HG02571 (cell line): ENCODE results near the gene AHCYL2.
"Not testable (repeated sequence)": the region's sequence is repeated elsewhere in the genome, so short reads cannot be mapped to it uniquely, and the experiment has no call there.

Experiments used
- ATAC-seq: cut with Tn5 transposase; IDR thresholded peaks from one replicate; pipeline ENCODE4 v1.9.1; 2021; ENCODE audit warnings: mild to moderate bottlenecking, moderate library complexity; ENCODE audit not compliant: unreplicated experiment

The AHCYL2 gene

DNA sequence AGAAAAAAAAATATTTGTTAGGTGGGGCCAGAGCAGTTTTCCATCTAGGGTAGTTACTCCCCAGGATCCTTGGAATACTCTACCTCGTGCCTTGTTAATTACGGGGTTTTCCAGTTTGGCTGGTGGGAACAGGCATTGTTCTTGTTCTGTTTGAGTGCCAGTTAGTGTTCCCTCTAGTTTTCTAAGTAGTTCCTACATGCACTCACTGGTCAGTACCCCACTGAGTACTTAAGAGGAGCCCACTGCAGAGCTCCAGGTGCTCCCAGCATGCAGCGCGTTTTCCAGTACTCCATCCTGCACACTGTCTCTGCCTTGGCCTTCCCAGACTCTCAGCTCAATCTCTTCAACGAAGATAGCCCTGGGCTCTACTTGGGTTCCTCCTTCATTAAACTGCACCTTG is 58.0 kb downstream of the AHCYL2 start:
- ATAC-seq = no peak

DNA sequence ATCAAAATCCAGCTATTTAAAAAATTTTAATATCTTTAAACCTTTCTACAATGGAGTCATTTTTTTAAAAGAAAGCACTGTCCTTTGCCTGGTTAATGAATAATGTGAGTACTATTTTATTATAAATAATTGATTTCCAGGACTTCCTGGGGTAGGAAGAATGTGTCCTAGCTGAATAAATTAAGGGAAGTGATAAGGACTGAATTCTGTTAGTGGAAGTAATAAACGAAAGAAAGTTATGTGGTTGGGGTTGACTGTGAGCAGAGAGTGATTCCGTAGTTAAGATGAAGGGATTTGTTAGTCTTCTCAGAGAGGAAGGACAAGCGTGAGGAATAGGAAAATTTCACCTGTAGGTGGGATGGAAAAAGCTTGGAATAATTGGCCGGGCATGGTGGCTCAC is 59.1 kb downstream of the AHCYL2 start:
- no peak for ATAC-seq

DNA sequence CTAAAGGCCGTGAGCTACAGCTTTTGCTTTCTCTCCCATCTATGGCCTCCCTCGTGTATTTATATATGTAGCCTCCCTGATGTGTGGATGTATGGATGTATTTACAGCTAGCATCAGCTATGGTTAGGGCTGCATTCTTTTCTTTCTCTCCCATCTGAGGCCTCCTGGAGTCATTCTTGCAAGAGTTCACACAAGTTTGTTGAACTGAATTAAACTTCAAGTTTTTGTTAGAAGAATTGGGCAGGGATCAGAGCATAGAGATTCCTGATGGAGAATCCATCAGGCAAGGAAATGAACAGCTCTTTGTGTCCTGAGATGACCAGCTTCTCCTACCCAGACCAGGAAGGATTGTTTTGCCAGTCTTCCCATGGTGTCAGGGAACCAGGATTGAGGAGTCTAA is 60.3 kb downstream of the AHCYL2 start:
- no peak for ATAC-seq

DNA sequence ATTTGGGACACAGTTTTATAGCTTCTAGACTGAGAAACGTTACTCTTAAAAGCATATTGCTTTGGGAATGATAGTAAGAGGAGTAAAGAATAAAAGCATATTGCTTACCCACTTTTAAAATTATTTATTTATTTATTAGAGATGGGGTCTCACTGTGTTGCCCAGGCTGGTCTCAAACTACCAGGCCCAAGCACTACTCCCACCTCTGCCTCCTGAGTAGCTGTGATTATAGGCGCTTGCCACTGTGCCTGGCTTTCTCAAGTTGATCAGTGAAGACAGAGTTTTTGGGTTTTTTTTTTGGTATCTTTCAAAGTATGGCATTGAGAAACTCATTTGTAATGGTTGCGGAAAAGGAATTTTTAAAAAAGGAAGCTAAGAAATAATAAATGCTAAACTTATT is 68.0 kb downstream of the AHCYL2 start:
- no peak for ATAC-seq

DNA sequence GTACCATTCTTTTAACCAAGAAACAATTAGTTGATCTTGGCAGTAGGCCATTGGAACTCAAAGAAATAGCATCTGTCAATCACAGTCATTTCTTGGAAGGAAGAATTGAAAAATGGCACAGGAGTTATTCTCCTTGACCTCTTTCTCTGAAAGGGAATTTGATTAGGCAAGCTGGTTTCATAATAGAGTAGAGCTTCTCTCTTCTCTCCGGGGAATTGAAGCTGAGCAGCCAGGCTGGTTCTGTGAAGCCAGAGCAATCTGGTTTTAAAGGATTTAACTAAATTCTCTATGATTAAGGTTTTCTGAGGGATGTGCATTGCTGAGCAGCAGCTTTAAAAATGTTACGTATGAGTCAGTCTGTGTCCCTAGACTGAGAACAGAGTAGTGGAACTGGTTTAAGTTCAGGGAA is 70.2 kb downstream of the AHCYL2 start:
- ATAC-seq = no peak

DNA sequence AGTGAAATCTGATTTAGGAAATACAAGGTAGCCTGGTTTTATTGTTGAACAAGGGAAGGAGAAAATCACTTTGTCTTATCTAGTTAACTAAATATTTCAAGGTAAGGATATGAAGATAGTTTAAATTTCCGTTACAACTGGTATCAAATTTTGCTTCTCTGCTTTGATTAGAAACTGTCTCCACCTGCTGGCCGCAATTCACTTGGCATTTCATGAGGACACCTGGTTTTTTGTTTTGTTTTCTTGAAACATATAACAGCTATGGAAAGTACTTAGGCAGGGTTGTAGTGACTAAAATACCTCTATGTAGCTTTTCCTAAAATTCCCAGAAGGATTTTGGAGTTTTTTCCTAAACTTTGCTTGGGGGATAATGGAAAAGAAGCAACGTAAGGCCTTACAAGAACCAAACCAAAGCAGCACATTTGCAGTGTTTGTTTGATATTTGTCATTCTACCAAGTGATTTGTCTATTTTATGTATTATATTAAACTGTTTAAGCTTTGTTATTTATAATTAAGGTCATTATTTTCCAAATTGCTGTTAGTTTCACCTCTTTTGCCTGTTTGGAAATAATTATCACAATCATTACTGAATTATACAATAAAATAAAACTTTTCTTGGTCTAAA is 73.6 kb downstream of the AHCYL2 start:
- no peak for ATAC-seq

DNA sequence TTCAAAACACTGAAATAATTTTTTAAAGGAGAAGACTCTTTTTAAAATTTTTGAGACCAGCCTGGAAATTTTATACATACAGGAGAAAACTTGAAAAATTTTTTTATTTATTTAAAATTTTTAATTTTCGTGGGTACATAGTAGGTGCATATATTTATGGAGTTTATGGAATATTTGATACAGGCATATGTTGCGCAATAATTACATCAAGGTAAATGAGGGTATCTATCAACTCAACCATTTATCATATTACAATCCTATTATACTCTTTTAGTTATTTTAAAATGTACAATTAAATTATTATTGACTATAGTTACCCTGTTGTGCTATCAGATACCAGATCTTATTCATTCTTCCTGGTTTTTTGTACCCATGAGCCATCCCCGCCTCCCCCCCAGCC is 75.1 kb downstream of the AHCYL2 start:
- no peak for ATAC-seq

DNA sequence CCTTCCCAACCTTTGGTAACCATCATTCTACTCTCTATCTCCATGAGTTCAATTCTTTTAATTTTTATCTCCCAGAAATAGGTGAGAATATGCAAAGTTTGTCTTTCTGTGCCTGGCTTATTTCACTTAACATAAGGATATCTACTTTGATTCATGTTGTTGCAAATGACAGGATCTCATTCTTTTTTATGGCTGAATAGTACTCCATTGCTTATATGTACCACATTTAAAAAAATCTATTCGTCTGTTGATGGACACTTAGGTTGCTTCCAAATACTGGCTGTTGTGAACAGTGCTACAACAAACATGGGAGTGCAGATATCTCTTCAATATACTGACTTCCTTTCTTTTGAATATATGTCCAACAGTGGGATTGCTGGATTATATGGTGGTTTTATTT is 75.5 kb downstream of the AHCYL2 start:
- ATAC-seq = not testable (repeated sequence)

DNA sequence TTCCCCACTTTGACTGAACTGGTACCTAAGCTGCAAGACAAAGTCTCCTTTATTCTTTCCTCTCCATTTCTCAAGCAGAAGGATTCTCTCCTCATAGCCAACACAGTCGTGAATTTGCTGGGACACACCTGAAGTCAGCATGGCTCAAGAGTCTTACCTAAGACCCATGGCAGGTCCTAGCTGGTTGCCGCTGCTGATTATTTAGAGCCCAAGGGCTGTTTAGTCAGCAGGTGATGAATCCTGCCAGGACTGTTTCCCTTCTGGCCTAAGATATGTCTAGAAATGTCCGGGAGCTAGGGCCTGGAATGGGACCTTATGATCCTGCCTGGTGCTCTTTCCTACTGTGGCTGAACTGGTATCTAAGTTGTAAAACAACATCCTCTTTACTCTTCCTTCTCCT is 82.8 kb downstream of the AHCYL2 start:
- no peak for ATAC-seq

DNA sequence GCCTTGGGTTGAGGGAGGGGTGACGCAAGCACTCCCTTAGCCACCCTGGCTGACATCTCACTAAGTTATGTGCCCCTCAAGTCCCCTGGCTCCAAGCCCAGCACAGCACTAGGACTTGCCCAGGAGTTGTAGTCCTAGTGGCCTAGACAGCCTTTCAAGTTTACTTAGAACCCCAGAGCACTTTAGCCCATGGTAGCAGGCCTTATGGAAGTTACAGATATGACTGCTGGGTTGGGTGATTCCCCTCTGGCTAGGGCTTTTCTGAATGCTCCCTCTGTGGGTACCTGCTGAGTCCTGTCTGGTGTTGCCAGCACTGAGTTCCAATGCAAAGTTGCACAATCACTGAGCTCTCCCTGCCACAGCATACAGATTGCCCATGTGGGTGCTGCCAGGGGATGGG is 83.2 kb downstream of the AHCYL2 start:
- ATAC-seq = no peak

DNA sequence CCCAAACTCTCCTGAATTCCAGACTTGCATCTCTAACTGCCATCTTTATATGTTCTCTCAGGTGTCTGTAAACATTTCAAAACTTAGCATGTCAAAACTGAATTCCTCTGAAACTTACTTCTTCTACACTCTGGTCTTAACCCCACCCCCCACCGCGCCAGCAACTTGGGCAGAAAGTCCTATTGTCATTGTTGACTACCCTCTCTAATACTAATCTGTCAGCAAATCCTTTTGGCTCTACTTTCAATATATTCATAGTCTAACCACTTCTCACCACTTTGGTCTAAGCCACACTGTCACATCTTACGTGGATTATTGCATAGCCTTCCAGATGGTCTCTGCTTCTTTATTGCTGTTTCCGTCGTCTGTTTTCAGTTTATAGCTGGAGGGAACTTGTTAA is 86.6 kb downstream of the AHCYL2 start:
- ATAC-seq = no peak

DNA sequence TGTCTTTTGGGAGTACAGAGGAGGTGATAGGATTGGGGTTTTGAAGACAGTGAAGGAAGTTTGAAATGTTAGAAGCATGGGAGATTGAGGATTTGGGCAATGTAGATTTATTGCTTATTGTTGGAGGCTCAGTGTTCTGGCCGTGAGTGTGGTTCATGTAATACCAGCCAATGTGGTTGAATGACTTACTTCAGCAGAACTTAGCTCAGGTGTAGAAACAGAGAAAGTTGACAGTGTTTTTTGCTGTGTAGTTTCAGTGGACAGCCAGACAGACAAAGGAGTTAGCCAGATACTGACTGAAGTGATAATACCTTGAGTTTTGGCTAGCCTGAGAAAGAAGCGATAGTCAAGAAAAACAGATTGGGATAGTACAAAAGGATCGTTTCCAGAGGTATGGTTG is 88.5 kb downstream of the AHCYL2 start:
- no peak for ATAC-seq

DNA sequence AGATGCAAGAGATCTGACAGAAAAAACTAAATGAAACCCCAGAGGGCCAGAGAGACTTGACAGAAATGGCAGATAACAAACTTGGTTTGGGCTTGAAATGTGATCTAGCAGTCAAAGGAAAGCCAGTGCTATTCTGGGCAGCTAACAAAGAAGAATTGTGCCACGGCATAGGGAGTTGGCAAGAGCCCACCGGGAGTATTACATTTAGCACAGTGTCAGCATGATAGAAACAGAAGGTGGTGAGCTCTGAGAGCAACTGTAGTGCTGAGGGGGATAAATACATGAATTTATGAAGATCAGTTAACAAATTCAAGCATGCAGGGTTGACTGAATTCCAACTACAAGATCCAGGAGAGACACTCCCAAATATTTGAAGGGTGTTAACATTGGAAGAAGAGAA is 91.1 kb downstream of the AHCYL2 start:
- no peak for ATAC-seq

DNA sequence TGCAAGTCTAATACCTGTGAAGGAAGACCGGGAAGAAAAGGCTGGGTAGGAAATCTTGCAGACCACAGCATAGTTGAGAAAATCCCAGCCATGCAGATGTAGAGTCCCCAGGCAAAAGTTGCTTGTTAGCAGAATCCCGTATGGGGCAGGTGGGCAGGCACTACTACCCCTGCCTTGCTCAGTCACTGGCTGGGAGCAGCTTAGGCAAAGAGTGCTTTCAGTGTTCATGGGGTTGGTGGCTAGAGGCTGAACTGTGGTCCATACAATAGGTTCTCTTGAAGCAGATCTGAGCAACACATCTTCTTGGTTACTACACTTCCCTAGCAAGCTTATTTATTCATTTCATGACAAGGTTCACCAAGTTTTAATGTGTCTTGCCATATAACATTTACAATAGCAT is 92.6 kb downstream of the AHCYL2 start:
- ATAC-seq = no peak

DNA sequence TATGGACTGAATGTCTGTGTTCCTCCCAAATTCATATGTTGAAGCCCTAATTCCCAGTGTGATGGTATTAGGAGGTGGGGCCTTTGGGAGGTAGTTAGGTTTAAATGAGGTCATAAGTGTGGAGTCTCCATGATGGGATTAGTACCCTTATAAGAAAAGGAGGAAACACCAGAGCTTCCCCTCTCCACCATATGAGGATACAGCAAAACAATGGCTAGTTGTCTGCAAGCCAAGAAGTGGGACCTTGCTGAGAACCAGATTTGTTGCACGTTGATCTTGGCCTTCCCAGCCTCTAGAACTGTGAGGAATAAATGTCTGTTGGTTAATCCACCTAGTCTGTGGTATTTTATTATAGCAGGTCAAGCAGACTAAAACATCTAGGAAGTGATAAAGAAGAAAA is 102.2 kb downstream of the AHCYL2 start:
- no peak for ATAC-seq

DNA sequence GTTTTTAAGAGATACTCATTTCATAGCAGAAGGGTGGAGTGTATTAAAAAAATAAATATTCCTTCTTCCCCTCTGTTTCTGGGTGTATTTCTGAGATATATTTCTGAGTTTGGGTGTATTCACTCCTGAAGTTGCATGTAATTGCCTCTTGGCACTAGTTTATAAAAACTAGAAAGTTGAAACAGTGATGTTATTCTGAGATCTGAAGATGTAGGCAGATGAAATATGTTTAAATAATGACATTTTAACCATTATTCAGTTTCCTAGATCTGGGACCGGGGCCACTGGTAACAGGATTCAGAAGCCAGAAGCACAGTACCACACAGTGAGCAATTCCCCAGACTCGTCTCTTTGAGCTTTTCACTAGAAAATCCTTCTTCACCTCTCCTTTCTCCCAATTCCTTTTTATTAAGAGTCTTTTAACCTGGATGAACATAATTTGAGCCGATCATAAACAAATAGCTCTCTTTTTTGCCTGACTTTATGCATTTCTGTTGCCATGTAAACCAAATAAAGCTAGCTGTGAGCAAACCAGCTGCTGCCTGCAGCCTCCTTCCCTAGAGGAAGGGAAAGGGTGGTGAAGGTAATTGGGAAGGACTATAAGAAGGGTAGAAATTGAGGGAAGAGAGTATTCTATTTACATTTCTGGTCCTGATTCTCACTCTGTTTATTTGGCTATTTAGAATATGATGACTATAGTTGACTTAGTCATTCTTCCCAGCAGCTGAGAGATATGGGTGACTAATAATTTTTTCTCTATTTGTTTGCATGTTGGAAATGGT is 107.6 kb downstream of the AHCYL2 start:
- no peak for ATAC-seq

DNA sequence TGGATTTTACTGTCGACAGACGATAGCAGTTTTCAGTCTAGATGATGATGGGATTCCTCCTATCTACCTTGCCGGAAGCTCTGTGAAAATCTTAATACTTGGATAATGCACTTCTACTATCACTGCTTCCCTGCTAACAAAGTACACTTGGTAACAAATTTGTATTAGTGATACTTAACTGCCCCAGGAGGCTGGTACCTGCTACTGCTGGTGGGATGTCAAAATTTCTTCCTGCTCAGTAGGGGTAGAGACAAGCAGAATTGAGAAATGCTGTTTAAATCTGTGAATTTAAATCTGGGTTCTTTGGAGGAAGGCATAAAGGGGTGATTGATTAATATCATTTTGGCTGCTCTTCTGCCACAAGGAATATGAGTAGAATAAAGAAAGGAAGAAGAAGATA is 109.6 kb downstream of the AHCYL2 start:
- no peak for ATAC-seq

DNA sequence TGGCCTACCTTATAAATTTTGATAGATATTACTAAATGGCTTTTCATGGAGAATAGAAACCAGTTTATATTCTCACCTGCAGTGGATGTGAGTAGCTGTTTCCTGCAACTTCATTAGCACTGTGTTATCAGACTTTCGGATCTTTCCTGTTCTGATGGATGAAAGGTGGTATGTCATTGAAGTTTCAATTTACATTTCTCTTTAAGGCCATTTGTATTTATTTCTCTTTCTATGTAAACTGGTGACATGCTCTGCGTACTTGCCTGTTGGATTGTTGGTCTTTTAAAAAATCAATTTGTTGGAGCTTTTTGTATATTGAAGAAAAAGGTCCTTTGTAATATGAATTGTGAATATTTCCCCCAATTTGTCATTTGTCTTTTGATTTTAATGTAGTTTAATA is 113.6 kb downstream of the AHCYL2 start:
- ATAC-seq = no peak

DNA sequence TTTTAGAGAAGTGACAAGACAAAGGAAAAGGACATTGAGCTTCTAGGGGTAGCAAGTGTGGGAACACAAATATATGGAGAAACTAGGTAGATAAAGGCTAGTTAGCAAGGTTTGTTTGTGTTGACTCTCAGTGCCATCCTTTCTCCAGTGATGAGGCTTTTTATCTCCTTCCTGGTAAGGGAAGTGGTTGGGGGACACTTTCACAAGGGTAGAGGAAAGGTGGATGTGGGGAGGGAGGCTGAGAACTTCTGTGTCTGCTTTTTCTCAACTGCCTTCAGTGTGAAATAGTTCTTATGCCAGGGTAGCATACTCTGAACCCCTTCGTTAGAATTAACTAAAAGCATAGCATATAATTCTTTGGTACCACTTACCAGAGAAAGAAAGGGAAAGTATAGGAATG is 116.4 kb downstream of the AHCYL2 start:
- no peak for ATAC-seq

DNA sequence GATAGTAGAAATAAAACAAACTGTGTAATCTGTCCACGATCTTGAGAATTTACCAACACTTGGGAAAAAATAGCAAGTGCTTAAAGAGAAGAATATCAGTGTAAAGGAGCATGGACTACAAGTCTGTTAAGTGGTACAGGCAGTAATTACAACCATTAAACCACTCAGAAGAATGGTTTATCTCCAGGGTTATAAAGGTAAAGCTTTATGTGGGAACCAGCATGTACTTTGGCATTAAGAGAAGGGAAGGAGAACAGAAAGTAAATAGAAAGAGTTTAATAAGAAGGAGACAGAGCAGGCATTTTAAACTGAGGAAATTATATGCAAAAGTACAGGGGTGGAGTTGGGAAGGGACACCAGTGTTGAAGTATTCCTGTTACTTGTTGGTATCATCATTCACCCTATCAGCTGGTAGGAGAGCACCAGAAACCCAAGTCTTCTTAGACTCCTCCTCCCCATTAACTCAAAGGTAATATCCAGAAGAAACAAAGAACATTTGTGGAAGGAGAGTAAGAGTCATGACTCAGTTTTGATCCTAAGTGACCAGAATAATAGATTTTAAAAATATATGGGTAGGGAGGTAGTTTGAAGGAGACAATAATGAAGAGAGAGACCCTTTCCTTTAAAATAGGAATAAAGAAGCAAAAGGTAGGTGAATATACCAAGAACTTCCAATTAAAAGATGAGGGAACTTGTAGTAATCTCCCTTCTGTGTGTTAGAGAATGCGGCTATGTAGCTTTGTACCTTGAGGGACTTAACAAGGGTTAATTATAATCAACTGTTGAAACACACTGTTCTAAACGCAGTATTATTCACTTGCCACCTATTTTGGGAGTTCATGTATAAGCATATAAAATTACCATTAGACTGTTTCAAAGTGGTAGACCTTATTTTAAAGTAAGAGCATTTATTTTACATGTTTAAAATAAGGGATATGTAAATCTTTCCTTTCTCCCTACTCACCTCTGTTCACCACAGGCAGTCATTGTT is 117.3 kb downstream of the AHCYL2 start:
- no peak for ATAC-seq

DNA sequence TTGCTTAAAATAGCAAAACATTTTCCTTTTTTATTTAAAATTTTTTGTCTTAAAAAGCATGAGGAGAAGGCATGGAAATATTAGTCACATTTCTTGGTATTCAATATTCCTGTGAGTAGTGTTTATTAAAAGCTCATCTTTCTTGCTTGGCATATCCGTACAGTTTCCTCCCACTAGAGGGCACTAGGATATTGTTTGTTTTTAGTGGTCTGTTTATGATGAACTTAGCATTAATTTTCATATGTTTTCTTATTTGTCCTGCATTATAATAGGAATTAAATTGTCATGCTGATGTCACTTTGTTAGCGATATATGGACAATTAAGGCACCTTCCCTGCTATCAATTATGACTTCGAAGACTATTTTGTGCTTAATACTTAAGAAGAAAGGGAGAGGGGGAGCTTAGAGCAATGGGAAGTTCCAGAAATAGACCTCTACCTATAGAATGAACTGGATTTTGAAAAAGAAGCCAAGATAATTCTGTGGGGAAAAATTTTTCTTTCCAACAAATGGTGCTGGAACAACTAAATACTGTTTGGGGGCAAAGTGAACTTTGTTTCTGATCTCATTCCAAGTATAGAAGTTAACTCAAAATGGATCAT is 118.4 kb downstream of the AHCYL2 start:
- ATAC-seq = no peak
